GM19468 (cell line): ENCODE data around the gene BICD2.

ENCODE experiments used
- ATAC-seq: cut with Tn5 transposase; IDR thresholded peaks from one replicate; pipeline ENCODE4 v1.9.1; 2021; ENCODE audit warnings: mild to moderate bottlenecking, moderate library complexity, moderate number of reproducible peaks; ENCODE audit not compliant: unreplicated experiment; ENCODE audit errors: extremely low read depth

The BICD2 gene

DNA sequence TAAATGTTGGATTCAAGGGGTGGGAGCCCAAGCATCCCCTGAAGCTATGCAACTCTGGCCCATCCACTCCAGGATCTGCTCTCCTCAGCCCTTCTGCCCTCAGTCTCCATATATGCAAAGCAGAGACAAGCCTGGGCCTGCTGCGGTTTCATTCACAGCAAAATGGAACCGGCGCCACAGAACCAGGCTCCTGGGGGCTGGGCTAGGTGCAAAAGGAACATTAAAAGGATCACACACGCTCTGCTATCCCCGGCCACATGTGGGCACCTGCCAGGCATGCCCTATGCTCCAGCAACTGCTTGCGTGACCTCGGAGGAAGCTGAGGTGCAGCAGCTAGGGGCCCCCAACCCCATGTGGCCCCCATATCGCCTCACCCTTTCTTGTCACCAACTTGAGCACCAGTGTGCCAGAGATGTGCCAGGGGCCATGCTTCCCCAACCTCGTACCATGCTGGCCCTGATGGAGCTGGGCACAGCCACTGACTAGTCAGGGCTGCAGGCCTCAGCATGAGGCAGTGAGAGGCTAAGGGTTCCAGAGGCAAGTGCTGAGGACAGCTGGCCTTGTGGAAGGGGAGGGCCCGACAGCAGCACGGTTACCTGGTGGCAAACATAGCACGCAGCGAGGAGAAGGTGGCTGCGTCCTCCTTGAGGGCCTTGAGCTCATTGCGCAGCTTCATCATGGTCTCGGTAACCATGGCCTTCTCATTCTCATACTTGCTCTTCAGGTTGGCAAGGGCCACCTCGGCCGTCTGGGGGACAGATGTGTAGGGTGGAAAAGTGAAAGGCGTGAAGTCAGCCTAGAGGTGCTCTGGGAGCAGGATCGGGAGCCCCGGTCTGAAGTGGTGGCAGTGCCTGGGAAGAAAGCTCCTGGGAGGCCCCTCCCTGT is 47.2 kb downstream of the BICD2 start:
- ATAC-seq = no peak

DNA sequence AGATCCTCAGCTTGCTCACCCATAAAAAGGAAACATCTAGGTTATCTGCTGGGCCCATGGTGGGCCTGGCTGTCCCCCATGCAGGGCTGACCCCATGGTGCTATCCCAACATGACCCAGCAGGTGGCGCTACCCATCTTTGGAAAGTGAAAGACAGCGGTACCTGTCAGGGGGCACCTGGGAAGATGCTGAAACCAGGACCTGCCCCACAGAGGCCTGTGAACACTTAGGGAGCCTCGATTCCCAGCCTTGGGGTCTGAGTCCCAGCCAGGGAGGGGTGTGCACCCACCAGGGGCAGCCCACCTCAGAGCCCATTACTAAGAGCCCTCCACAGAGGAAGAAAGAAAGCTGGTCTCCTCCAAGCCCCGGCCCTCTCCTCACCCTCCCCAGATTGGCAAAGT is 48.1 kb downstream of the BICD2 start:
- ATAC-seq = no peak

DNA sequence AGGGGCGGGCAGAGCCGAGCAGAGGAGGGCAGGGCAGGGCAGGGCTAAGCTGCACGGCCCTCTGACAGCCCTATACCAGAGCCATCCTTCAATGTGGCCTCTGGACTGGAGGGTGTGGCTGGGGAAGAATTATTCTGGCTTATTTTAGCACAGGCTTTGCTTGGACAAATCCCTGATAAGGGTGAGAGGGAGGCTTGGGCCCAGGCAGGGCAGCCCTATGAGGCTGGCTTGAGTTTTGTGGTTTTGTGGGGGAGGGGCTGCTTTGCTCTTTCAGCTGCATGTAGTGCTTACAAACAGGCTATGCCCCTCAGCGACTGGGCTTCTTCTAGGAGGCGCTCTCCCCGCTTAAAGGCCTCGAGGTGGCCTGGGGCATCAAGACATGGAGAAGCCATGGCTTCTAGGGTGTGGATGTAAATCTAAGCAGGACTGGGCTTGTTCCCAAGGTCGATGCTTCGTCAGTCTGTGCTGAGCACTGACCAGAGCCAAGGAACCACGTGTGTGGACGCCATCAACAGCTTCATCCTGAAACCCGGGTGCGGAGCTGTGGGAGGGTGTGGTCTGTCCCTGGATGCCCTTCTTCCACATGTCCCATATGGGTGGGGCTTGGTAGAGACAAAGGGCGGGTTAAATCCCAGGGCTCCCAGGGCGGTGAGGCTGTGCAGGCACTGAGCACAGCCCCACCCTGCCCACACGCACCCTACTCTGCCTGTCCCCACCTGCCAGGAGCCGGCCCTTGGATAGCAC is 49.0 kb downstream of the BICD2 start:
- no peak for ATAC-seq

DNA sequence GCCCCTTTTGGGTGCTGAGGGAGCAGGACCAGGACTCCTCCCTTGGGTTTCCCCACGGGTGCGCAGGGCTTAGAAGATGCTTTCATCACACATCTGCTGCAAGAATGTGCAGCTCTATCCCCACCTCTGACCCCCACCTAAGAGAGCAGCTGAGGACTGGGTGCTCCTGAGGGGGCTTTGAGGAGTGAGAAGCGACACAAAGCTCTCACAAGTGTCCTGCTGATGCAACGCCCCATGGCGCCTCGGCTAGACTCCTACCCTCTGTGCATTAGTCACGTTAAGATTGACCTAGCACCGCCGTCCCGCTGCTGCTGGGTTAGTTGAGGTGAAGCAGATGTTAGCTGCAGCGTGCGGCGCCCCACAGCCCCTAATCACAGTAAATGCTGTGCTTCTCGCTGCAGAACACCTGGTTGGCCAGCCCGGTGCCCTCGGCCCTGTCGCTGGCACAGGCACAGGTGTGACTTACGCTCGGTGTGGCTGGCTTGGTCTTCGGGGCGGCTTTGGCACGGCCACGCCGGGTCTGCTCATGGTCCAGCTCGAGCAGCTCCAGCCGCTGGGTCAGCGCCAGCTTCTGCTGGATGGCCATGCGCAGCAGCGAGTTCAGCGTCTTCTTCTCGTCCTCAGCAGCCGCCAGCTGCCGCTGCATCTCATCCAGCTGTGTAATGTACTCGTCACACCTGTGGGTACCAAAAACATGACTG is 49.7 kb downstream of the BICD2 start:
- no peak for ATAC-seq

DNA sequence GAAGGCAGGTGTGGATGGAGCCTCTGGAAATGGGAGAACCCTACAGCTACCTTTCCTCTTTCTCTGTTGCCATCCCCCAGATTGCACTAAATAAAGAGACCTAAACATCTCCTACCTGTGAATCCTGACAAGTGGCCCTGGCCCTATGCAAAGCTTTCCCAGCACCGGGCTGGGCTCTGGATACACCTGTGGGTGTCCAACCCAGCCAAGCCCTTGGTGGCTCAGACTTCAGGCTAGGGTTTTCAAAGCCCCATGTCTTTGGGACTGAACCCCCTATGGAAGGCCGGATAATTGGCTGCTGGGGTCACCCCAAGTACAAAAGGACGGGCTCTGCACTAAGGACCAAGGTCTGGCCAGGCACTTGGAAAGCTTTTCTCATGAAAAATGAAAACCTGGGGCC is 50.6 kb downstream of the BICD2 start:
- no peak for ATAC-seq

DNA sequence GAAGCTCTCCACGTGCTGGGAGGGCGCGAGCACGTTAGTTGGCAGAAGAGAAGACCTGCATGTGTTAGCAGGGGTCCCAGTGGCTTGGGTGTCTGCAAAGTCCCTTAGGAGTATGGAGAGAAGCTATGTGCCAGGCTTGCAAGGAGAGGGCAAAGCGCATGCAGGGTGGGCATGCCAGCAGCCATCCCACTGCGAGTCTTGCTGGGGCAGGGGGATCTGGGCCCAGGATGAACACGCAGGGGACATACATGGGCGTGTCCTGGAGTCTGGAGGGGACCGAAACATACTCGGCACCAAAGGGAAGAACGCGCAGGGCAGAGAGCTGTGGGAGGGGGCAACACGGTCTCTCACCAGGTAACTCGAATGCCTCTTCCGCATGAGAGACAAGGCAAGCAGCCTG is 51.1 kb downstream of the BICD2 start:
- no peak for ATAC-seq

DNA sequence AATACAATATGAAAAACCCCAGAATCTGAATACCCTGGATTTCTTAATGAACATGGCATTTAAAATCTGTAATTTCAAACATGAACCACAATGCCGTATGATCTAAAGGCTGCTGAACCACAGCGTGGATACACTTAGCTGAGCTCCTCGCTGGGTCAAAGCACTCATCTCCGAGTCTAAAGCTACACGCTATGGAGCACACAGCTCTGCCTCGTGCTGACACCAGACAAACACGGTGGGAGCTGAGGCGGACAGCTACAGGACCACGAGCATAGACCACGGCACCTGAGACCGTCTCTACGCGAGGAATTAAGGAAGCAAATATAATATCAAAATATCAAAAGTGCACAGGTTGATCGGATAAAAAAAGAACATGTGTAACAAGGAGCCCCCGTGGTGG is 51.9 kb downstream of the BICD2 start:
- no peak for ATAC-seq

DNA sequence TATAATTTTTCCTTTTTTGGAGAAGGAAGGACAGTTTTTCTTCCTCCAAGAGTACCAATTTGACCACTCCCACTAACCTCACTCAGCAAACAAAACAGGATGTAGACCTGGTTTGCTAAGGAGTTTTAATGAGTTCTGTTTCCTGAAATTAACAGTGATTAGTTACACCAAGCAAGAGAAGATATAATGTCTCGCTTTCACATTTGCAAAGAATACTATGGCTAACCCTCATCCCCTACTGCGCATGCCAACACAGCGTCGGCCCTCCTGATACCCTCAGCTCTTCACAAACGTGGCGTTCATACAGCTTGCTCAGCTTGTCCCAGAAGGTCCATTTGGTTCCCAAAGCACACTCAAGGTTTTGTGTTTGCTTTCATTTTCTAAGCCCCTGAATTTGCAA is 52.8 kb downstream of the BICD2 start:
- ATAC-seq = no peak

DNA sequence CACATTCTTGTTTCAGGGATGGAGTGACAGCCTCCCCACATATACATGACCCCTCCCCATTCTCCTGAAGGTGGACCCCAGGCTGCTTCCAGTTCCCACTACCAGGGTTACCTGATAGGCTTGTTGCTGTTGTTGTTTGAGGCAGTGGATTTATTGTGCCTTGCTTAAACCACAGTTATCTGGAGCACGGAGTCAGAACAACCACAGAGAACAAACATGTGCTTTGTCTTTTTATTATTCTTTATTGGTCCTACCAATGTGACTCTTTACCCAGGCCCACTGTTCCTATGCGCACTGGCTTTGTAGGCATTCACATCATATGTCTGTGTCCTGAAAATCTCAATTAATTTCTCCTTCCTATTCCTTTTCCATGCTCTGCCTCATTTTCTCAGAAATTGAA is 53.5 kb downstream of the BICD2 start:
- no peak for ATAC-seq

DNA sequence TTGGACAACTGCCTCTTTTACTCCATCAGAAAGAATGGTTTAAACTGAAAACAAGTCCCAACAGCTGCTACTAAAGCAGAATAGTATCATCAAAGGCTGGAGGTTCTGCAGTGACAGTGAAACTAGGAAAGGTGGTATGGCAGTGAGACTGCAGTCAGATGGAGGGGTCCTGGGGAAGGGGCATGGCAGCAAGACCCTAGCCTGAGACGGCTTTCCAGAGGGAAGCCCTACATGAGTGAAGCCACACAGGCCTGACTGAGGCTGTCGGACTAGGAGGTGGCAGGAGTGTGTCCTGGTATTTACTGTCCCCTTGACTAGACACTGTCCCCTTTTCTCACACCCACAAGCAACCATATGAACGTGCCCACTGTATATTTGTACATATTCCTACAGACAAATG is 54.3 kb downstream of the BICD2 start:
- ATAC-seq = no peak

DNA sequence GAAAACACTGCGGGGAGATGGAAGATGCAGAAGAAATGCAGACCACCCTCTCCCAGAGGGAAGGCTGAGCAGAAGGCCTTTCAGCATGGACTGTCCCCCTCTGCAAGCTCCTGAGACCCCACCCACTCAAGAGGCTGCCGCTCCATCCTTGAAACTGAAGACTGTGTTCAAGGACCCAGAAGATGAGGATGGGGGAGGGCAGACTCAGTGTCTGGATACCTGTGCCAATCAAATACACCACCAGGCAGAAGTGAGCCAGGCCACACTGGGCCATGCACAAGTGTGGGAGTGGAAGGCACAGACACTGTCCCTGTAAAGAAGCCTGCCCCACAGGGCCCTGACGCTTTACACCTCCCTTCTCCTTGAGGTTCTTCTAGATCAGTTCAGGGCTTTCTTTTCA is 54.7 kb downstream of the BICD2 start:
- no peak for ATAC-seq

DNA sequence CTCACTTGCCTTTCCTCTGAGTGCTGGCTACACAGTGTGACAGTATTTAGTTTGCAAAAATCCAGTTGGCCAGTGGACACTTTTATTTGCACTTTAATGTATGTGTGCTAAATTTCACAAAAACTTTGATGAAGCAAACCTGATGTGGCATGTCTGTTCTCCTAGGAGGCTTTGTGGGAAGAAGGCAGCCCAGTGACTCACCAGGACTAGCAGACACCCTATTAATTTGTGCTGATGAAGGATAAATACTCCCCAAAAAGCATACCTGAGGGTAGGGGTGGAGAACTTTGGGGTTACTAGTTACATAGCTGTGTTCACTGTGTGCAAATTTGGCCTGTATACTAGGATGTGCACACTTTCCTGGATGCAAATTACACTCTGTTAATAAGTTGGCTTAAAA is 55.4 kb downstream of the BICD2 start:
- ATAC-seq = no peak

DNA sequence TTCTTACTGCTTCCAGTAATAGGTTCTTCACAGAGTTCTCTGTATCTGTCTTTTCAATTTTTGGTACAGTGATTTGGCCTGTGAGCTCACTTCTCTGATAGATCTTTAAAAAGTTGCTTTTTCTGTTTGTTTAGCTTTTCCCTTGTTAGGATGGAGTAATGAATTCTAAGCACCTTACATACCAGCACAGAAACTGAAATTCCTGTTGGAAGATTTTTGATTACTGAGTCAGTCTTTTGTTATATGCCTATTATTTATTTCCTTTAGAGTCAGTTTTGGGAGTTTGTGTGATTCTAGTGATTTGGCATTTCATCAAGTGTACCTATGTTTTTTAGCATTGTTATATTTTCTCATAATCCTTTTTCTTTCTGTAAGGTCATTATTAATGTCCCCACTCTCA is 57.1 kb downstream of the BICD2 start:
- no peak for ATAC-seq

DNA sequence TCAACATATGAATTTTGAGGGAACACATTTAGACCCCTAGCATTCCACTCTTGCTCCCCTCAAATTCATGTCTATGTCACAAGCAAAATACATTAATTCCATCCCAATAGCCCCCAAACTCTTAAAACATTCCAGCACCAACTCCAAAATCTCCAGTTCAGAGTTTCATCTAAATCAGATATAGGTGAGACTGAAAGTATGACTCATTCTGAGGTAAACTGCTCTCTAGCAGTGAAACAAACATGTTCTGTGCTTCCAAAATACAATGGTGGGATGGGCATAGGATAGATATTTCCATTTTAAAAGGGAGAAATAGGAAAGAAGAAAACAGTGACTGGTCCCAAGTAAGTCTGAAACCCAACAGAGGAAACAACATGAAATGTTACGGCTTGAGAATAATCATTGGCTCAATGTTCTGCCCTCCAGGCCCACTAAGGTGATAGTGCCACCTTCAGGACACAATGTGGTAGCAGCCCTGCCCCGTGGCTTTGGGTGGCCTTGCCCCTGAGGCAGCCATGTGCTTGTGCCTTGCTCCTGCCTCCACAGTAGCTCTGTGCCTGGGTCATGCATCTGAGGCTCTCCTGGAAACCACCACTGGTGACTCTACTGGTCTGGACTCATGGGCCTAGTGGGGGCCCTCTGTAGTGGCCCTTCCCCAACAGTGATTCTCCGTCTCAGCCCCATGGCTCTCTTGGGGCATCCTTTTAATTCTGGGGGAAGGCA is 58.3 kb downstream of the BICD2 start:
- no peak for ATAC-seq

DNA sequence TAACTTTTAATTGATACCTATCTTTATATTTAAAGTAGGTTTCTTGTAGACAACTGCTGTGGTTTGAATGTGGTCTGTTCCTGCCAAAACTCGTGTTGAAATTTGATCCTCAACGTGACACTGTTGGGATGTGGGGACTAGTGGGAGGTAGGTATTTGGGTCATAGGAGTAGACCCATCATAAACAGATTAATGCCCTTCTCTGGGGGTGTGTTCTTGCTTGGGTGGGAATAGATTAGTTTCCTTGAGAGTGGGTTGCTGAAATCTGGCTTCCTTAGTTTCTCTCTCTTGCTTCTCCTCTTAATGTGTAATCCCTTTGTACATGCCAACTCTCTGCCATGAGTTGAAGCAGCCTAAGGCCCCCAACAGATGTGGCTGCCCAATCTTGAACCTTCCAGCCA is 60.1 kb downstream of the BICD2 start:
- ATAC-seq = no peak

DNA sequence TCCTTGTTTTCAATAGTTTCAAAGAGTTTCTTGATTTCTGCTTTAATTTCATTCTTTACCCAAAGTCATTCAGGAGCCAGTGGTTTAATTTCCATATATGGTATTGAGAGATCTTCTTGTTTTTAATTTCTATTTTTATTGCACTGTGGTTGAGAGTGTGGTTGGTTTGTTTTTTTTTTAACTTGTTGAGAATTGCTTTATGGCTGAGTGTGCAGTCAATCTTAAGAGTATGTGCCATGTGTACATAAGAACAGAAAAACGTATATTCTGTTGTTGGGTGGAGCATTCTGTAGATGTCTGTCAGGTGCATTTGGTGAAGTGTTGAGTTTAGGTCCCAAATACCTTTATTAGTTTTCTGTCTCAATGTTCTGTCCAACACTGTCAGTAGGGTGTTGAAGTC is 68.0 kb downstream of the BICD2 start:
- ATAC-seq = no peak

DNA sequence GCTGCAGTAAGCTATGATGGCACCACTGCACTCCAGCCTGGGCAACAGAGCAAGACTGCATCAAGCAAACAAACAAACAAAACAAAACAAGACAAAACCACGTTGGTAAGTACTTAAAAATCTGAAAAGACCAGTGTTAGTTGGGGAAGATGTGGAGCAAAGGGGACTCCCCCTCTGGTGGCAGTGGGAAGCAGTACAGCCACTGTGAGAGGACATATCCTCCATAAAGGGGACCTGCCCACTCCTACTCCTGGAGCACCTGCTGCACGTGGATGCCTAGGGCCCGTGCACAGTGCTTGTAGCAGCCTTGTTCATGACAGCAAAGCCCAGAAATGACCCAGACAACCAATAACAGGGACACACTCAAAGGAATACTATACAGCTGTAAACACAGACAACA is 77.7 kb downstream of the BICD2 start:
- no peak for ATAC-seq

DNA sequence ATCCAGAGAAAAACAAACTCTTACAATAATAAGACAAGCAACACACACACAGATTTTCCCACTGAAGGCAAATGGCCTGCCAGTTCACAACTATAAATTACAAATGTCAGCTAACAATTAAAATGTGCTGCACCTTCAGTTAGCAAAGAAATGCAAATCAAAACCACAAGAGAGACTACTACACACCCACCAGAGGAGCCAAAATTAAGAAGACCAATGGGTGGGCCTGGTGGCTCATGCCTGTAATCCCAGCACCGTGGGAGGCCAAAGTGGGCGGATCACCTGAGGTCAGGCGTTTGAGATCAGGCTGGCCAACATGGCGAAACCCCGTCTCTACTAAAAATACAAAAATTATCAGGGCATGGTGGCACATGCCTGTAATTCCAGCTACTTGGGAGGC is 79.6 kb downstream of the BICD2 start:
- ATAC-seq = no peak

DNA sequence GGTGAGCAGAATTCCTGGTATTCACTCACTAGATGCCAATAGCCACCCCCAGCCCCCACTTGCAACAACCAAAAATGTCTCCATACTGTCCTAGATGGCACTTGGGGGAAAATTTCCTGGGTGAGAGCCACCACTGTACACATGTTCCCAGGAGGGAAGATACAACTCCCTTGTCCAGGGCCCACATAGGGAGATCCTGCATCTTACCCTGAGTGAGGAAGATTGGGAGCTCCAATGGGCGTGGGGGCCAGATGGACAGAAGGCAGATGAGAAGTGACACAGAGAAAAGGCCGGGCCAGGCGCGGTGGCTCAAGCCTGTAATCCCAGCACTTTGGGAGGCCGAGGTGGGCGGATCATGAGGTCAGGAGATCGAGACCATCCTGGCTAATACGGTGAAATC is 82.4 kb downstream of the BICD2 start:
- ATAC-seq = no peak
